ENCODE results near the gene SLIT1.

The SLIT1 gene

GRCh38 chr10:97185326-97186058, at the start of gene SLIT1:
Gene SLIT1 (minus strand): TSS chr10:97185959. CDS start chr10:97185674, 285 bp downstream.
- no peak for DNase-seq (ENCODE audit: low read depth)

DNA sequence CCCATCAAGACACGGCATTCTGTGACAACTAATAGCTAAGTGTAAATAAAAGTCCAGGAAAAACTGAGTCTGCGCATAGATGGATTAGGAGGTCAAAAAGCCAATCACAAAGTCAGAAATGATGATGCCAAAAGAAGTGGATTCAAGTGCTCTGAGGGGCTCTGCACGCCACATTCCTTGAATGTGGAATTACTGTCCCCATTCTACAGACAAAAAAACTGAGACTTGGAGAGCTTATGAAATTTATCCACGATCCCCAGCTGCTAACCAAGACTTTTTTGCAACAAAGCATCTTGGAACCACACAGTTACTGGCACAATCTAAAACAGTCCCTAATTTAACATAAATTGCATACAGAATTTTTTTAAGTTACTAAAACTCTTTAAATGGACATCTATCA, 49.6 kb upstream of the SLIT1 start:
- no peak for DNase-seq (ENCODE audit: low read depth)

DNA sequence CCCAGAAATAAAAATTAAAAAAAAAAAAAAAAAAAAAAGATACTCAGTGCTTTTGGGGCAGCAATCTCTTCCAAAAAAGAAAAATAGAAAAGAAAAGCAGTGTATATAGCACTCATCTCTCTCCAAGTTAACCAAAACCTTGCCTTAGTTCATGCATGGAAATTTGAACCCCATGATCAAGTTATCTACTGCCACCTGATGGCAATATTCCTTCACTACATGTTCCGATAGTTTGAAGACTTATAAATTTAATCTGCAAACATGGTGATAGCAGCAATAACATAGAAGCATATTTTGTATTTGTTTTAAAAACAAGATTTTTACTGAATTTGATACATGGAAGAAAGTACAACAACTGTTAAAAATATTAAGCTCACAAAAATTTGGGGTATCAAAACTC, 48.6 kb upstream of the SLIT1 start:
- no peak for DNase-seq (ENCODE audit: low read depth)

DNA sequence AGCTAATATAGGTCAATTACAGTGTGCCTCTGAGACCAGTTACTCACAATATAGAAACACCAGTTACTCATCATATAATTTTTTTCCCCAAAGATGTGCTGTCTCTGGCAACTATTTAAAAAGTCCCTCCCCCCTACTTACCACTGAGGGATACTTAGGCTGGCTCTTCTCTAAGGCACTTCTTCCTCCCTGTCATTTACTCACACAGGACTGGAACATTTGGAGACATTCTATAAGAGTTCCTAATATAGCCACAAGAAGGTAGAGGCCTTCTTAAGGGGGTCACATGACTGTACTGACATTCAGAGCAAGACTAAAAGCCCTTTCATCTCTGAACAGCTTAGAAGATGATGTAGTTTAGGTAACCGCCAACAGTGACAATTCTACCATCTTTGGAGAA, 44.4 kb upstream of the SLIT1 start:
- DNase-seq (ENCODE audit: low read depth): no peak

- DNase-seq (ENCODE audit: low read depth): no peak
These were observed 43.7 kb upstream of the SLIT1 start for GRCh38 chr10:97229322-97230015.

DNA sequence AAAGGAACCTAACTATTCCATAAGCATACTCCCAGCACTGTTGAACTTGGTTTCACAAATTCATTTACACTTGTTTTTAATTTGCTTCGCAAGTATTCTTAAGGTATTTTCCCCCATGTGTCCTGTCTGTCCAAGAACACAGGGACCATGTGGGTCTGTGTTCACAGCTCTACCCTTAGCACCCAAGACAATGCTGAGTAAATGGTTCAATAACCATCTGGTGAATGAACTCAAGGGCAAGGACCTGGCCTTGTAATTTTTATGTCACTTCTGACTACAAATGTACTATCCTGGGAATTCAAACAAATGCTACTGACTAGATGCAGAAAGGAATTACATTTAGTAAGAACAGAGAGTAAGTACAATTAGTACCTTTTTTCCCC, 43.0 kb upstream of the SLIT1 start:
- DNase-seq (ENCODE audit: low read depth): no peak

- no peak for DNase-seq (ENCODE audit: low read depth)
These were observed 42.5 kb upstream of the SLIT1 start for GRCh38 chr10:97228130-97228774.

DNA sequence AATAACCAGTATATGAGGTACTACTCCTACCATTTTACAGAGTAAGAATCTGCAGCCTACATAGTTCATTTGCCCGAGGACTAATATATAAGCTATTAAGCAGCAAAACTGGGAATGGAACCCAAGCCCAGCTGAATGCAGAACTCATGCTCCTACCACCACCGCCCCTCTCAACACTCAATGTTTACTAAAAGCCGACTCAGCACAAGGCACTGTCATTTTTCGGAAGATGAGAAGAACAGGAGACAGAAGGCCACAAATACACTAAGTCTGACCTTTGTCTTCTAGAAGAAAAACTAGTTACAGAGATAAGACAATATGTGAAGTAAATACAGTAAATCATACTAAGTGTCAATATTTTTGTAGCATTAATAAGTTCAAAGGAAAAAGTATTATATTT, 40.6 kb upstream of the SLIT1 start:
- DNase-seq (ENCODE audit: low read depth): no peak

- DNase-seq (ENCODE audit: low read depth): no peak
These were observed 39.0 kb upstream of the SLIT1 start for GRCh38 chr10:97224483-97225435.

DNA sequence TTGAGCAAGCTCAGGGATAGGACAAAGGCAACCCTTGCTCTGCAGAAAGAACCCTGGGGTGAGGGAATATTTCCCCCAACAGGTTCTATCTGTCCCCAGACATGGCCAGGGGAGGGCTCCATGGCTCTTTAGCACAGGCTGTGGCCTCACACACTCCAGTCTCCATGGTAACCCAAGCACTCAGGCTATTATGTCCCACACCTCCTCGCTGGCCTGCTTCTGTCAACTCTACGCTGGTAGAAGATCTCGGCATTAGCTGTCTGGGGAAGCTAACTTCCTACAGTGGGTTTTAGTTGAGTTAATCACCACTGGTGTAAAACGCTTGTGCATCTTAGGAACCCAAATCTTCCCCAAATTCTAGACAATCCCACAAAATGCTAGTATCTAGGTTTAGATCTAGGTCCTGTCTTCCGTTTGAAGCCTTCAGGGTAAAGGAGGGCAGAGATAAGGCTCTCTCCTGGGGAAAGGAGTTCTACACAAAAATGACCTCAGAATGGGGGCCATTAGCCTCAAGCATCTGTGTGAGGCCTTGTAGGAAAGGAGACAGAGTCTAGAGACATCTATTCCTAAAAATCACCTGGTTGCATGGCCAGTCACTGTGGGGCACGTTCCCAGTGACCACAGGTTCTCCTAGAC, 36.7 kb upstream of the SLIT1 start:
- DNase-seq (ENCODE audit: low read depth): no peak

DNA sequence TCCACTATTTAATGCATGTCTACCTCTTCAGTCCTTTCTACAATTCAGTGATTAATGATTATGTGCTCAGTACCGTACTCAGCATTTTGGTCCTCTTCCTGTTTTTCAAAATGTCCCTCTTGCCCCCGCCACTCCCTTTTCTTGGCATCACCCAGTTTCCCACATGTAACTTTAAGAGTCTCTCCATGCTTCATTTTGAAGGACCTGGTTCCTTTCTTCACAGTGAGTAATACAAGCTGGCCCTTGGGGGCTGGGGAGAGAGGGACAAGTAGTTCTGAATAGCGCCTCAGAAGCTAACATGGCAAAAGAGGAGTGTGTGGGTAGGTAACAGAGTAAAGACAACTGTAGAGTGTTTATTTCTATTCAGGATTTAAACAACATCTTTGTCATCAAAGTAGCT, 34.6 kb upstream of the SLIT1 start:
- no peak for DNase-seq (ENCODE audit: low read depth)

GRCh38 chr10:97217299-97217698, 31.5 kb upstream of the SLIT1 start:
- no peak for DNase-seq (ENCODE audit: low read depth)

DNA sequence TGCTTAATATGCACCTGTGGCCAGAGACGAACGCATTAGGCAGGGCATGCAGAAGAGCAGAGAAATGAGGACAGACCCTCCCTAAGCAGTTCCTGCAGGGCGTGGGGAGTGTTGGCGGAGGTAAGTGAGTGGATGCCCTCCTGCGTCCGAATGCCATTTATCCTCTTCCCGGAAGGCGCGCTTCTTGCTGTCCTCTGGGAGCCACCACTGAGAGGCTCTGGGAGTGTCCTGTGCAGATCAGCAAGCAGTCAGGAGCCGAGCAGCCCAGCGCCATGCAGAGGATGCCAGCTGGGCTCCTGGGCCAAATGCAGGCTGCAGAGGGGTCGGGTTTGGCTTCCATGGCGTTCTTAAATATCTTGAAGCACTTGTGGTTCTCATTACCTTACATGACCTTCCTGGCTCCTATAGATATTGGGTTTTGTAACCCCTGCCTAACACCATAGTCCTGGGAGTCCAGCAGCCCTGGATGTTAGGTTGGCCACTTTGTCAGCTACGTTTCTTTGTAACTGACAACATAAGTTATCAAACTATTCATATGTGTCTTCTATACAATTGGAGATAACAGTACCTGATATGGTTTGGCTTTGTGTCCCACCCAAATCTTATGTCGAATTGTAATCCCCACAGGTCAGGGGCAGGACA, 30.0 kb upstream of the SLIT1 start:
- DNase-seq (ENCODE audit: low read depth): no peak

DNA sequence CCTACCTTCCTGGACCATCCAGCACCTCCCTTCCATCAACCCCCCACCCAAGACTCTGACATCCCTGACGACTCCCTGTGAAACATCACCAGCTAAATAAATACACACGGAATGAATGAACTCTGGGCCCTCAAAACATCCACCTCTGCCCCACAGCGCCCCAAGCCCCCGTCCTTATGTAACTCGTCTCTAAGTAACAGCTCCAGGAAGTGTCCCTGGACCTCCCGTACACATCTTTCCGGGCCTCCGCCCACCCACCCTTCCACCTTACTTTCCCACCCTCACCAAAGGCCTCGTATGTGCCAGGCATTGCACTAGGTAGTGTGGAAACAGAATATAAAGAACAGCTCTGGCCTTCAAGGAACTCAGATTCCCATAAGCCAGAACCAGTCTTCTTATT, 27.7 kb upstream of the SLIT1 start:
- DNase-seq (ENCODE audit: low read depth): no peak

- no peak for DNase-seq (ENCODE audit: low read depth)
These were observed 25.5 kb upstream of the SLIT1 start for GRCh38 chr10:97211229-97211628.

GRCh38 chr10:97210543-97210960, 24.8 kb upstream of the SLIT1 start:
- no peak for DNase-seq (ENCODE audit: low read depth)

- no peak for DNase-seq (ENCODE audit: low read depth)
These were observed 22.1 kb upstream of the SLIT1 start for GRCh38 chr10:97207756-97208346.

DNA sequence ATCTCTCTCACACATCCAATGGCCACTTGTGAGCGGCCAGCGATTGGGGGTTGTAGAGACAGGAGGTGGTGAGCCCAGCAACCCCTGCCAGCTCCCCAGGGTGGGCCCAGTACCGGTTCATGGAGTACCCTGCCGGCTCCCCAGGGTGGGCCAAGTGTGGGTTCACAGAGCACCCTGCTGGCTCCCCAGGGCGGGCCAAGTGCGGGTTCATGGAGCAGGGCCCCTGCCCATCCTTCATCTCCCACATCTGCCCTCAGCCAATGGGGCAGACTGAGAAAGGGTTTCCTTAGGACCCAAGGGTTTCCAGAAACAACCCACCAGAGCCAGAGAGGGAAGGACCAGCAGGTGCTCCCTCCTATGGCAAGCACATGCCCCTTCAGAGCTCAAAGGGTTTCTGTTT, 21.4 kb upstream of the SLIT1 start:
- DNase-seq (ENCODE audit: low read depth): no peak

DNA sequence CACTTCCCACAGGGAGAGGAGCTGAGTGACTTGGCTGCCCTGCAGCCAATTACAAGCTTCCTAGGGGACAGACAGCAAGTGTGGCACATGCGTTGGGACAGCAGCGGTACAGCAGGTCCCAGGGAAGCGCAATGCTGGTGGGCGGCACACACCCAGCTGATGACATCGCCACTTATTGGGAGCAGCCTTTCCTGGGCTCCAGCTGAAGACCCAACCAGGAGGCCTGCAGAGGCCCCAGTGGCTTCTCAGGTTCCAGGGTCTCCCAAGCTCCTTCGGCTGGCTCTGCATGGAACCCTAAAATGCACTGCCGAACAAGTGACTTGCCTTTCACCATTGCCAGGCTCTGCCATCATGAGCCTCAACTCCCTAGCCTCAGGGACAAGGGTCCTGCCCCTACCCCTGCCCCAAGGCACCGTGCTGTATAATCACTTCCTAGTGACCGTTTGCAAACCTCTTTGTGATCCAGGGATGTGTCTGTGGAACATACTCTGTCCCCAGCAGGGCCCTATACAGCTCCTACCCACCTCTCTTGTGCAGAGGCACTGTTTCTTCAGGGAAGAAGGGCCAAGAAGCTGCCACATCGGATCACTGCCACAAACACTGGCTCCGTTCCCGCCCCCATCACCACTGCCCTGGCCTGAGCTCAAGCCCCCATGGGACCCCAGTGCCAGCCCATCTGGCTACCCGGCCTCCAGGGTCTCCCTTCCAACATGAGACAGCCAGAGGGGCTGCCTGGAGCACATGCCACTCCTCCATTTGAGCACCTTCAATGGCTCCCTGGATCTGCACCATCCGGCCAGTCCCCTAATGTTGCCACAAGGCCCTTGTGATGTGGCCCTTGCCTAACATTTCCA, 19.3 kb upstream of the SLIT1 start:
- DNase-seq (ENCODE audit: low read depth): no peak

GRCh38 chr10:97203220-97203619, 17.5 kb upstream of the SLIT1 start:
- DNase-seq (ENCODE audit: low read depth): no peak
